ENCODE results near the gene SCN10A.

Gene SCN10A

DNA sequence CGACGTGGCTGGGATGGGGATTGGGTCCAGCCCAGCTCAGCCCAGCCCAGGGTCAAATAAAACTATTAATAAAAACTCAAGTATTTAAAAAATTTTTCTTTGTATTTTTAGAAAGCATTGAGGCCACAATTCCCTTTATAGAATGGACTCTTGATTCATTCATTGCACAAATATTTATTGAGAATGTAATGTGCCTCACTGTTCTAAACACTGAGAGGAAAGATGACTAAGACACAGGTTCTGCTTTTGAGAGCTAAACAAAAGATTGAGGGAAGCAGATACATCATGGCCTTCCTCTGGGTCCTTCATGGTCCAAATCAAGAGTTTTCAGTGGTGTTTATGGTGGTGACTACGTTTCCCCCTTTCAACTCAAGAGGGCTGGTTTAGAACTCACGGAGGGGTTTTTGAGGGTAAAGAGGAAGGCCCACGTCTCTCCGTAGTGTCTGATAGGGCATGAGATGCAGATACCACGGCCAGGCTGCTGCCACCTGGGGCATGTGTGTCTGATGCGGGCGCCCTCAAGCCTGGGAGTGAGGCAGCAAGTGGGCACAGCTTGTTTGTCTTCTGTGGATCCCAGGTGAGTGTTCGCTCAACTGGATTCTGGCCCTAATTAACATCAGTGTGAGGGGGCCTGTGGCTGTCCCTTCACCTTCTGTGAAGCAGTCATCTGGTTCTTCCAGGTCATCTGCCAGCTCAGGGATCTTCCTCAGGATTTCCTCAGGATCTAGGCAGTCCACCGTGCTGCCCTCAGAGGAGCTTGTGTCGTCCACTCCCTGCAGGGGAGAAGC, 93.0 kb downstream of the SCN10A start:
- no peaks in the 10 kb centered on the region for H4K20me1 ChIP-seq (ENCODE audit: insufficient read depth, low read length)
- H3K4me2 ChIP-seq (ENCODE audit: low read length), result no peak overlapping the region
- H3K27ac ChIP-seq (ENCODE audit: low read length), result no peak overlapping the region
- H3K36me3 ChIP-seq (replicated peaks; ENCODE audit: low read depth, low read length), result no peaks in the 10 kb centered on the region
- no peak overlapping the region for H3K9ac ChIP-seq (ENCODE audit: low read length)
- H3K27me3 ChIP-seq (ENCODE audit: low read depth, low read length), result peaks cover 36% of the 10 kb centered on the region
- no peak overlapping the region for H3K4me3 ChIP-seq (ENCODE audit: low read length)
- no peaks in the 10 kb centered on the region for H3K9me3 ChIP-seq (ENCODE audit: insufficient read depth, low read length)
- TF ChIP-seq, protein P1, sequence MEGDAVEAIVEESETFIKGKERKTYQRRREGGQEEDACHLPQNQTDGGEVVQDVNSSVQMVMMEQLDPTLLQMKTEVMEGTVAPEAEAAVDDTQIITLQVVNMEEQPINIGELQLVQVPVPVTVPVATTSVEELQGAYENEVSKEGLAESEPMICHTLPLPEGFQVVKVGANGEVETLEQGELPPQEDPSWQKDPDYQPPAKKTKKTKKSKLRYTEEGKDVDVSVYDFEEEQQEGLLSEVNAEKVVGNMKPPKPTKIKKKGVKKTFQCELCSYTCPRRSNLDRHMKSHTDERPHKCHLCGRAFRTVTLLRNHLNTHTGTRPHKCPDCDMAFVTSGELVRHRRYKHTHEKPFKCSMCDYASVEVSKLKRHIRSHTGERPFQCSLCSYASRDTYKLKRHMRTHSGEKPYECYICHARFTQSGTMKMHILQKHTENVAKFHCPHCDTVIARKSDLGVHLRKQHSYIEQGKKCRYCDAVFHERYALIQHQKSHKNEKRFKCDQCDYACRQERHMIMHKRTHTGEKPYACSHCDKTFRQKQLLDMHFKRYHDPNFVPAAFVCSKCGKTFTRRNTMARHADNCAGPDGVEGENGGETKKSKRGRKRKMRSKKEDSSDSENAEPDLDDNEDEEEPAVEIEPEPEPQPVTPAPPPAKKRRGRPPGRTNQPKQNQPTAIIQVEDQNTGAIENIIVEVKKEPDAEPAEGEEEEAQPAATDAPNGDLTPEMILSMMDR (IDR thresholded peaks at IDR 0.05; ENCODE audit: low read depth, low read length), result no peak
- TF ChIP-seq EZH2phosphoT487 (IDR thresholded peaks at IDR 0.05; ENCODE audit: low read depth), result no peak
- H2AFZ ChIP-seq (ENCODE audit: low read depth, low read length), result no peak overlapping the region
- no peaks in the 10 kb centered on the region for H3K4me1 ChIP-seq (ENCODE audit: low read length)
- no peaks in the 10 kb centered on the region for H3K79me2 ChIP-seq (ENCODE audit: low read length)

- Histone ChIP-seq H3K4me2 (ENCODE audit: low read length) (no peak overlapping the region), H3K4me3 (ENCODE audit: low read length) (no peak overlapping the region), H3K9me3 (ENCODE audit: insufficient read depth, low read length) (no peaks in the 10 kb centered on the region), H3K27me3 (ENCODE audit: low read depth, low read length) (peaks cover 35% of the 10 kb centered on the region), H3K79me2 (ENCODE audit: low read length) (no peaks in the 10 kb centered on the region), H3K36me3 (replicated peaks; ENCODE audit: low read depth, low read length) (no peaks in the 10 kb centered on the region), H3K27ac (ENCODE audit: low read length) (no peak overlapping the region), H3K4me1 (ENCODE audit: low read length) (no peaks in the 10 kb centered on the region), H4K20me1 (ENCODE audit: insufficient read depth, low read length) (no peaks in the 10 kb centered on the region), H2AFZ (ENCODE audit: low read depth, low read length) (no peak overlapping the region), H3K9ac (ENCODE audit: low read length) (no peak overlapping the region)
- no peak for TF ChIP-seq EZH2phosphoT487 (IDR thresholded peaks at IDR 0.05; ENCODE audit: low read depth)
- TF ChIP-seq, protein P1 (IDR thresholded peaks at IDR 0.05; ENCODE audit: low read depth, low read length), result no peak
These were observed 94.7 kb downstream of the SCN10A start for GRCh38 chr3:38721207-38721772.

DNA sequence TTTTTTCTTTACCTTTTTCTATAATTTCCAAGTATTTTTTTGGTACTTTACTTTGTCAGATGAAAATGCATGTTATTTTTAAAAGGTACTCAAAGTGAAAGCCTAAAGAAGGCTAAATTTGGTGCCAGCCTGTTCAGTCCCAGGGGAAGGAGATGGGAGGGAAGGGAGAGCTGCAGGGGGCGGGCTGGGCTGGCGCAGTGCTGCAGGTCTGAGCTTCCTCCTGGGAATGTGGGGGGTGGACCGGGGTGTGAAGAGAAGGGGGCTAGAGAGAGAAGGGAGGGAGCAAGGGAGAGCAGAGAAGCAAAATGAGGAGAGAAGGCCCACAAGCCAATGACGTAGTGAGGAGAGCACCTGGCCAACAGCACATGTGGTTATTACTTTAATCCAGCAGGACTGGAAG, 95.6 kb downstream of the SCN10A start:
- H3K9me3 ChIP-seq (ENCODE audit: insufficient read depth, low read length), result no peaks in the 10 kb centered on the region
- H3K79me2 ChIP-seq (ENCODE audit: low read length), result no peaks in the 10 kb centered on the region
- H4K20me1 ChIP-seq (ENCODE audit: insufficient read depth, low read length), result no peaks in the 10 kb centered on the region
- H3K9ac ChIP-seq (ENCODE audit: low read length), result no peak overlapping the region
- no peak overlapping the region for H3K27ac ChIP-seq (ENCODE audit: low read length)
- no peaks in the 10 kb centered on the region for H3K4me1 ChIP-seq (ENCODE audit: low read length)
- no peak overlapping the region for H3K4me3 ChIP-seq (ENCODE audit: low read length)
- TF ChIP-seq, protein P1 (IDR thresholded peaks at IDR 0.05; ENCODE audit: low read depth, low read length), result no peak
- TF ChIP-seq EZH2phosphoT487 (IDR thresholded peaks at IDR 0.05; ENCODE audit: low read depth), result no peak
- H3K27me3 ChIP-seq (ENCODE audit: low read depth, low read length), result peaks cover 30% of the 10 kb centered on the region
- H3K4me2 ChIP-seq (ENCODE audit: low read length), result no peak overlapping the region
- no peaks in the 10 kb centered on the region for H3K36me3 ChIP-seq (replicated peaks; ENCODE audit: low read depth, low read length)
- H2AFZ ChIP-seq (ENCODE audit: low read depth, low read length), result no peak overlapping the region

- no peak overlapping the region for H3K9ac ChIP-seq (ENCODE audit: low read length)
- H3K9me3 ChIP-seq (ENCODE audit: insufficient read depth, low read length), result no peaks in the 10 kb centered on the region
- H3K4me2 ChIP-seq (ENCODE audit: low read length), result no peak overlapping the region
- no peaks in the 10 kb centered on the region for H3K4me1 ChIP-seq (ENCODE audit: low read length)
- H3K79me2 ChIP-seq (ENCODE audit: low read length), result no peaks in the 10 kb centered on the region
- no peaks in the 10 kb centered on the region for H3K36me3 ChIP-seq (replicated peaks; ENCODE audit: low read depth, low read length)
- peaks cover 27% of the 10 kb centered on the region for H3K27me3 ChIP-seq (ENCODE audit: low read depth, low read length)
- H4K20me1 ChIP-seq (ENCODE audit: insufficient read depth, low read length), result no peaks in the 10 kb centered on the region
- H3K27ac ChIP-seq (ENCODE audit: low read length), result no peak overlapping the region
- no peak overlapping the region for H2AFZ ChIP-seq (ENCODE audit: low read depth, low read length)
- H3K4me3 ChIP-seq (ENCODE audit: low read length), result no peak overlapping the region
- TF ChIP-seq EZH2phosphoT487 (IDR thresholded peaks at IDR 0.05; ENCODE audit: low read depth), result no peak
- TF ChIP-seq, protein P1 (IDR thresholded peaks at IDR 0.05; ENCODE audit: low read depth, low read length), result no peak
These were observed 98.4 kb downstream of the SCN10A start for GRCh38 chr3:38717355-38718240.

Measured in OCI-LY3 (cell line).